Naive thymus-derived CD8-positive, alpha-beta T cell (primary cell): ENCODE data around the gene LMAN2L. TPM values are rescaled to one million over a fixed set of nuclear protein-coding genes. Genes with fewer than 3 reads are reported as not detected.
A peak's percentile ranks its signal among the peaks of the same experiment; 100 is the strongest.

Experiments used
- ATAC-seq, 2 donors: fragments of 150-1000 bp; cut with Tn5 transposase in 1 of 2; sonication (Bioruptor Pico), chemical (Tn5 transposase) in 1 of 2; 1 replicate in 1 of 2; 2 replicates in 1 of 2; pipeline ENCODE4 v1.10.0; 2021; ENCODE audit warnings: mild to moderate bottlenecking in 2 of 2, moderate library complexity in 2 of 2
- POLR2A ChIA-PET: fragments of 350-600 bp; sonication (Branson Sonifier 250); formaldehyde crosslinking; loops from one replicate; lab custom pipeline; 2021; ENCODE audit warnings: antibody characterized with exemption; lab: Charles Lee
- DNase-seq, 10 donors: peaks; one replicate each; pipeline versions ENCODE4 v3.0.0 to v3.0.0-alpha.2; 2020 to 2022
- H3K27ac Mint-ChIP-seq, 10 donors: one replicate each; pipeline ENCODE4 v1.8.0; 2020 to 2022; ENCODE audit warnings: mild to moderate bottlenecking in 10 of 10, mixed read lengths in 10 of 10, moderate library complexity in 4 of 10, inconsistent platforms in 1 of 10
- H3K27me3 Mint-ChIP-seq, 5 donors: one replicate each; pipeline ENCODE4 v1.8.0; 2021 to 2022; ENCODE audit warnings: mixed read lengths in 5 of 5
- H3K36me3 Mint-ChIP-seq, 3 donors: one replicate each; pipeline ENCODE4 v1.8.0; 2020 to 2022; ENCODE audit warnings: mixed read lengths in 3 of 3, mild to moderate bottlenecking in 2 of 3, inconsistent platforms in 1 of 3
- H3K4me1 Mint-ChIP-seq, 4 donors: one replicate each; pipeline ENCODE4 v1.8.0; 2021 to 2022; ENCODE audit warnings: mixed read lengths in 4 of 4
- H3K4me3 Mint-ChIP-seq, 10 donors: one replicate each; pipeline ENCODE4 v1.8.0; 2020 to 2022; ENCODE audit warnings: mild to moderate bottlenecking in 10 of 10, mixed read lengths in 10 of 10, moderate library complexity in 6 of 10, inconsistent platforms in 1 of 10
- H3K9me3 Mint-ChIP-seq, 9 donors: one replicate each; pipeline ENCODE4 v1.8.0; 2020 to 2022; ENCODE audit warnings: mixed read lengths in 9 of 9, mild to moderate bottlenecking in 3 of 9, inconsistent platforms in 1 of 9, moderate library complexity in 1 of 9
- polyA plus RNA-seq, 3 donors: library from polyadenylated mRNA; unstranded; fragments of 300-500 nt; fragmentation: Illumina TruSeq; gene quantifications; one replicate each; pipeline ENCODE4 v1.2.3, GENCODE V29; 2021
- total RNA-seq, 8 experiments: library from RNA in 2 of 8; stranded (reverse) in 2 of 8; gene quantifications; one replicate each; pipeline ENCODE4 v1.2.3 and lab custom pipeline; 2021 to 2026

LMAN2L gene
- total RNA-seq (1 to 10 TPM; 7.4 to 9.1 TPM), polyA plus RNA-seq (10 to 100 TPM; 20.9 to 21.3 (median 21.3) TPM), total RNA-seq (lab: John Stamatoyannopoulos, UW) (9.3 to 19.1 (median 14.8) reads per million in 6 experiments)

- H3K36me3 Mint-ChIP-seq: peaks cover 0 to 20% (median 8%) of the 10 kb centered on the region in 3 donors
- peak; percentile 99 for ATAC-seq
- peak; percentile 87 to 99 (median 96) for DNase-seq
- peak within 1 kb of the TSS; percentile 93 to 99 (median 97) for H3K4me3 Mint-ChIP-seq
- no peaks in the 10 kb centered on the region for H3K9me3 Mint-ChIP-seq
- peaks cover 18 to 42% (median 34%) of the 10 kb centered on the region in 4 donors for H3K4me1 Mint-ChIP-seq
- H3K27ac Mint-ChIP-seq: peak within 1 kb of the TSS; percentile 90 to 98 (median 95)
- peaks cover 0 to 3% (median 0%) of the 10 kb centered on the region in 5 donors for H3K27me3 Mint-ChIP-seq
- POLR2A ChIA-PET: interaction anchor here (0.9 to 1.9 kb wide), 3 partner anchors 23 to 108 kb away, joined by 3 to 4 read pairs (median 3); partner anchors contain the start of gene CNNM3
Observed at GRCh38 chr2:96739633-96740428, at the start of gene LMAN2L. LMAN2L (minus strand) TSS chr2:96740064; CDS start chr2:96740040, 24 bp downstream.

GRCh38 chr2:96789245-96789617, 49.4 kb upstream of the LMAN2L start:
- Mint-ChIP-seq H3K4me3 (no peak overlapping the region), H3K27me3 (no peaks in the 10 kb centered on the region), H3K9me3 (no peaks in the 10 kb centered on the region), H3K4me1 (peaks cover 0 to 3% (median under 1%) of the 10 kb centered on the region in 4 donors), H3K27ac (no peak overlapping the region), H3K36me3 (peaks cover 0 to 2% (median 0%) of the 10 kb centered on the region in 3 donors)
- POLR2A ChIA-PET: no interaction called here
- DNase-seq (no peak), ATAC-seq (no peak)

- H3K27ac Mint-ChIP-seq: no peak overlapping the region
- no peaks in the 10 kb centered on the region for H3K27me3 Mint-ChIP-seq
- no peak overlapping the region for H3K4me3 Mint-ChIP-seq
- ATAC-seq: no peak
- H3K9me3 Mint-ChIP-seq: no peaks in the 10 kb centered on the region
- peaks cover 0 to 3% (median 0%) of the 10 kb centered on the region in 4 donors for H3K4me1 Mint-ChIP-seq
- POLR2A ChIA-PET: no interaction called here
- DNase-seq: no peak
- H3K36me3 Mint-ChIP-seq: peaks cover 0 to 2% (median 0%) of the 10 kb centered on the region in 3 donors
Observed at GRCh38 chr2:96788442-96789244, 48.8 kb upstream of the LMAN2L start.

- no peak overlapping the region for H3K27ac Mint-ChIP-seq
- no peaks in the 10 kb centered on the region for H3K27me3 Mint-ChIP-seq
- H3K4me3 Mint-ChIP-seq: no peak overlapping the region
- no peaks in the 10 kb centered on the region for H3K9me3 Mint-ChIP-seq
- ATAC-seq (no peak), DNase-seq (no peak)
- H3K4me1 Mint-ChIP-seq: peaks cover 0 to 3% (median 0%) of the 10 kb centered on the region in 4 donors
- POLR2A ChIA-PET: no interaction called here
- peaks cover 0 to 5% (median 0%) of the 10 kb centered on the region in 3 donors for H3K36me3 Mint-ChIP-seq
Observed at GRCh38 chr2:96787411-96787810, 47.5 kb upstream of the LMAN2L start.

- Mint-ChIP-seq H3K36me3 (peaks cover 0 to 12% (median 7%) of the 10 kb centered on the region in 3 donors), H3K4me1 (peaks cover 0 to 3% (median 0%) of the 10 kb centered on the region in 4 donors), H3K4me3 (no peak overlapping the region), H3K27ac (no peak overlapping the region), H3K27me3 (no peaks in the 10 kb centered on the region), H3K9me3 (no peaks in the 10 kb centered on the region)
- POLR2A ChIA-PET: no interaction called here
- DNase-seq (no peak), ATAC-seq (no peak)
Observed at GRCh38 chr2:96783388-96783787, 43.5 kb upstream of the LMAN2L start.

- ATAC-seq: no peak
- H3K9me3 Mint-ChIP-seq: no peaks in the 10 kb centered on the region
- POLR2A ChIA-PET: interaction anchor here (1.9 to 2.0 kb wide), 2 partner anchors 41 to 236 kb away, joined by 7 to 8 read pairs; partner anchors contain the start of gene CNNM3
- H3K27me3 Mint-ChIP-seq: no peaks in the 10 kb centered on the region
- H3K4me1 Mint-ChIP-seq: peaks cover 13 to 31% (median 21%) of the 10 kb centered on the region in 4 donors
- H3K4me3 Mint-ChIP-seq: peak overlapping the region in 8 of 10 donors; percentile 11 to 90 (median 42)
- peaks cover 0 to 7% (median 5%) of the 10 kb centered on the region in 3 donors for H3K36me3 Mint-ChIP-seq
- H3K27ac Mint-ChIP-seq: peak overlapping the region in 8 of 10 donors; percentile 33 to 95 (median 75)
- peak in 1 of 10 donors; percentile 43 for DNase-seq
Observed at GRCh38 chr2:96775160-96775559, 35.3 kb upstream of the LMAN2L start.

GRCh38 chr2:96773922-96774321, 34.1 kb upstream of the LMAN2L start:
- H3K9me3 Mint-ChIP-seq: no peaks in the 10 kb centered on the region
- H3K4me1 Mint-ChIP-seq: peaks cover 13 to 31% (median 21%) of the 10 kb centered on the region in 4 donors
- peak; percentile 85 to 88 for ATAC-seq

GRCh38 chr2:96772903-96773671, 33.2 kb upstream of the LMAN2L start:
- Mint-ChIP-seq H3K9me3 (no peaks in the 10 kb centered on the region), H3K27ac (peak overlapping the region; percentile 57 to 95 (median 81)), H3K36me3 (peaks cover 0 to 6% (median 0%) of the 10 kb centered on the region in 3 donors), H3K4me1 (peaks cover 16 to 37% (median 28%) of the 10 kb centered on the region in 4 donors), H3K27me3 (no peaks in the 10 kb centered on the region), H3K4me3 (peak overlapping the region; percentile 19 to 90 (median 53))
- peak in 1 of 10 donors; percentile 21 for DNase-seq
- ATAC-seq: no peak
- POLR2A ChIA-PET: interaction anchor here (0.7 to 2.2 kb wide), 3 partner anchors 8 to 85 kb away, joined by 3 to 14 read pairs (median 3); partner anchors contain the start of gene ANKRD39

More at GRCh38 chr2:96773922-96774321, 34.1 kb upstream of the LMAN2L start:
- Mint-ChIP-seq H3K27me3 (no peaks in the 10 kb centered on the region), H3K36me3 (peaks cover 0 to 6% (median 0%) of the 10 kb centered on the region in 3 donors), H3K27ac (peak overlapping the region; percentile 90 to 98 (median 94)), H3K4me3 (peak overlapping the region; percentile 86 to 95 (median 91))
- POLR2A ChIA-PET: interaction anchor here (0.7 to 2.2 kb wide), 6 partner anchors 9 to 235 kb away, joined by 3 to 14 read pairs (median 6); partner anchors contain the start of genes ANKRD39 and CNNM3
- peak; percentile 25 to 74 (median 54) for DNase-seq

GRCh38 chr2:96771796-96772618, 32.1 kb upstream of the LMAN2L start:
- H3K36me3 Mint-ChIP-seq: peaks cover 0 to 6% (median 0%) of the 10 kb centered on the region in 3 donors
- peaks cover 20 to 48% (median 35%) of the 10 kb centered on the region in 4 donors for H3K4me1 Mint-ChIP-seq
- H3K9me3 Mint-ChIP-seq: no peaks in the 10 kb centered on the region
- peak overlapping the region in 7 of 10 donors; percentile 4 to 94 (median 57) for H3K27ac Mint-ChIP-seq
- peak overlapping the region in 5 of 10 donors; percentile 16 to 45 (median 22) for H3K4me3 Mint-ChIP-seq
- DNase-seq (no peak), ATAC-seq (no peak)
- H3K27me3 Mint-ChIP-seq: no peaks in the 10 kb centered on the region
- POLR2A ChIA-PET: no interaction called here

GRCh38 chr2:96770442-96771202, 30.8 kb upstream of the LMAN2L start:
- H3K27ac Mint-ChIP-seq: peak overlapping the region in 1 of 10 donors; percentile 33
- H3K9me3 Mint-ChIP-seq: no peaks in the 10 kb centered on the region
- H3K27me3 Mint-ChIP-seq: no peaks in the 10 kb centered on the region
- no peak for ATAC-seq
- H3K4me3 Mint-ChIP-seq: no peak overlapping the region
- DNase-seq: no peak
- peaks cover 26 to 55% (median 45%) of the 10 kb centered on the region in 4 donors for H3K4me1 Mint-ChIP-seq
- POLR2A ChIA-PET: no interaction called here
- H3K36me3 Mint-ChIP-seq: peaks cover 0 to 9% (median 0%) of the 10 kb centered on the region in 3 donors
